Embryonic facial prominence (tissue), 1 donor: ENCODE measurements around the gene POTEH.
"Not testable (repeated sequence)": the region's sequence is repeated elsewhere in the genome, so short reads cannot be mapped to it uniquely, and the experiment has no call there.

Experiments
- DNase-seq: peaks from one replicate; pipeline ENCODE4 v3.0.0-alpha.2; 2016; ENCODE audit errors: extremely low spot score

POTEH gene

DNA sequence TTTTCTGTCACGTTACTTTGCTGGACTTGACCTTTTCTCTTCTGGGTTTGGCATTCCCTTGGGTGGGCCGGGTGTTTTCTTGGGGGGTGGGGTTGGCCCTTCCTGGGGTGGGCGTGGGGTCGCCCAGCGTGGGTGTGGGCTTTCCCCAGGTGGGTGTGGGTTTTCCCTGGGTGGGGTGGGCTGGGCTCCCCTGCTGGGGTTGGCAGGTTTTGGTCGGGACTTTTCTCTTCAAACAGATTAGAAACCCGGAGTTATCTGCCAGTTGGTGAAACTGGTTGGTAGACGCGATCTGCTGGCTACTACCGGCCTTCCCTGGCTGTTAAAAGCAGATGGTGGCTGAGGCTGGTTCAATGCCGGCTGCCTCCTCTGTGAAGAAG, at the start of gene POTEH:
Gene POTEH, plus strand, starts transcription at position 278 of the 377 bp plus-strand sequence. Its CDS starts 52 bp downstream, at position 330.
- DNase-seq = not testable (repeated sequence)

DNA sequence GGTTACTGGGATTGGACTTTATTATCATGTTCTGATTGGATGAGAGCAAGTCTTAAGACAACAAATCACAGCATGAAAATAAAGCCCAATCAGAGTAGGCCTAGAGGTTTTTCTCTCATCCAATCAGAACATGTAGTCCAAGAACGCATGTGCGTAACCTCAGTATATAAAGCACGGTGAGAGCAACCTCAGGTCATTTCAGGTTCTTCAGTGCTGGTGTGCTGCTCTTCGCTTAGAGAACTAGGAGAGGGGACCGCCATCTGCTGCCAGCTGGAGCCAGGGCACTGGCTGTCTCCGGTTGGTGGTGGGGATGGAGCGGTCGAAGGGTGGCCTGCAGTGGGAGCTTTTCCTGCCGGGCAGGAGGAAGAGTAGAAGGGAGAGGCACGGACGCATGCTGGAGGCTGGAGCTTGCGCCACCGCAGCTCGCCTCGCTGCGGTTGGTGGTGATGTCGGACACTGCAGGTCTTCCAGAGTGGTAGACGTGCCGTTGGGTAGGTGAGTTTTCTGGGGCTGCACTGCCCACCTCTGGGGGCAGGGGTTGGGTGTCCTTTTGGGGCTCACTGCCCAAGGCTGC, 47.5 kb upstream of the POTEH start:
- not testable (repeated sequence) for DNase-seq

DNA sequence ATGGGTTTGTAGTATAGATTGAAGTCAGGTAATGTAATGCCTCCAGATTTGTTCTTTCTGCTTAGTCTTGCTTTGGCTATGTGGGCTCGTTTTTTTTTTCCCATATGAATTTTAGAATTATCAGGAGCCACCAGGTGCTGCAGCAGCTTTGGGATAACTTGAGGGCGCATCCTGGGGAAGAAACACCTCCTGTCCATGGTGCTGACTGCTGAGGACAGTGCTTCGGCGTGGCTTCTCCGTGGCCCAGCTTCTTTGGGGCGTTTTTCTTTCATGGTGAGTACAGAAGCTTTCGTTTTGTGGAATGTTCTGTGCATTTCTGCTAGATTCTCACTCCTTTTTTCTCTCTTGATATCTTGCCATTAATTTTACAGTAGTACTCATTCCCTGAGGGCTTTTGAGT, 37.9 kb upstream of the POTEH start:
- not testable (repeated sequence) for DNase-seq

DNA sequence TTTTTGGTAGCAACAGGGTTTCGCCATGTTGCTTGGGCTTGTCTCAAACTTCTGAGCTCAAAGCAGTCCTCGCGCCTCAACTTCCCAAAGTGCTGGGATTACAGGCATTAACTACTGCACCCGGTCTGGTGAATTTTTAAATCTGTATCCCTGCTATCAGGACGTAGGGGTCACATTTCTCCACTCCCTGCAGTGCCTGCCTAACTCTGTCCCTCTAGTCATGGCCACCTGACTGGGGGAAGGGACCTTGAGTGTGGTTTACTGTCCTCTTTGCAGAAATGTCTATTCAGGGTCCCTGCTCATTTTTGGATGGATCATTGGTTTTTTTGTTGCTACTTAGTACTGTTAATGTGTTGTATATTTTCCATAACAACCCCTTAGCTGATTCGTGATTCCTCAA, 37.1 kb upstream of the POTEH start:
- DNase-seq = not testable (repeated sequence)

DNA sequence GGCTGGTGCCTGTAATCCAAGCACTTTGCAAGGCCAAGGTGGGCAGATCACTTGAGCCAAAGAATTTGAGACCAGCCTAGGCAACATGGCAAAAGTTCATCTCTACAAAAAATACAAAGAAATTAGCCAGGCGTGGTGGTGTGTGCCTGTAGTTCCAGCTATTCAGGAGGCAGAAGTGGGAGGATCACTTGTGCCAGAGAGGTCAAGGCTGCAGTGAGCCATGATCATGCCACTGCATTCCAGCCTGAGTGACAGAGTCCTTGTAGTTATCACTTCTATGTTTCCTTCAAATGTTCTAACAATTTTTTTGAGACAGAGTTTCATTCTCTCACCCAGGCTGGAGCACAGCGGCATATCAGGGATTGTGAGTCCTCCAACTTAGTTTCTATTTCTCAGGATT, 36.6 kb upstream of the POTEH start:
- DNase-seq = not testable (repeated sequence)

DNA sequence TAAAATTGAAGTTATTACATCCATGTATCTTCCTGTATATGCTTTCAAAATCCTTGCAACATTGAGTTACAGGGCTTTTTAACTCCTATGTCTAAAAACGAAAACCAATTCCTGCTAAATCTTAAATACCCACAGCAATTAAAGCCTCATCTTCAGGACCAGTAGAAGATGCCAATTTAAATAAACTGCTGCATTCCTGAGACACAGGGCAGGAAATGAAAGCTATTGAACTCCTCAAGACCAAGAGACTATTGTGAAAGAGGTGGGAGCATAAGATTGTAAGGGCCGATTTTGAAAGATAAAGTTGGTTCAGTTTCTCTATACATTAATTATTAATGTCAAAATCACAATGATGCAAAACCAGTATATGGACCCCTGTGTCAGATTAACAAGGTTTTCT, 28.7 kb upstream of the POTEH start:
- DNase-seq = not testable (repeated sequence)

DNA sequence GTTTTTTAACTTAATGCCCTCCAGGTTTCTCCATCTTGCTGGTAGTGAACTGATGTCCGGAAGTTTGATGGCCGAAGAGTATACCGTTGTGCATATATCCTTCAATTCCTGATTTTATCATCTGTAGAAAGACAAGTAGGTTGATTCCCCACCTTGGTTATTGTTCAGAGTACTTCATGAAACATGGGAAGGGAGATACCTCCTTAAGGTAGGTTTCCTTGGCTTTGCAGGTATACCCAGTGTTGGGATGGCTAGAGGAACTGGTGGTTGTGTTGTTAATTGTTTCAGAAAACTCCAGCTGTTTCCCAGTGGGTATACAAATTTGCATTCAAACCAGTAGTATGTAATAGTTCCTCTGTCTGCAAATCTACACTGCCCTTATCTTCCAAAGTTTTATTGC, 25.1 kb upstream of the POTEH start:
- not testable (repeated sequence) for DNase-seq

DNA sequence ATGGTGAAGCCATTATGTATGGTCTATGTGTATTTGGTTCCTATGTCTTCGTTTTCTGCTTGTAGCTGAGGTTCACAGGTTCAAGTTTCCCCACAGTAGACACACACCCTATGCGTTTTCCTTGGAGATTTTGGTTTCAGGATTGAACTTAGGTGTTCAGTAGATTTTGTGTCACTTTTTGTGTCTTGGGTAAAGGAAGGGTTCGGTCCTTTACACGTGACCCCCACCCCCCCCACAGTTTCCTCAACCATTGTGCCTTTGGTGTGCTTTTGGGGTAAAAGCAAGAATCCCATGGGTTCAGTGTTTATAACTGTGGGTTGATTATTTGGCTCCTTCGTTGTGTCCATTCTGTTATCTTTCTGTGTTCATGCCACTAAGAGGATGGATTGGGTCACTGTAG, 24.3 kb upstream of the POTEH start:
- not testable (repeated sequence) for DNase-seq

DNA sequence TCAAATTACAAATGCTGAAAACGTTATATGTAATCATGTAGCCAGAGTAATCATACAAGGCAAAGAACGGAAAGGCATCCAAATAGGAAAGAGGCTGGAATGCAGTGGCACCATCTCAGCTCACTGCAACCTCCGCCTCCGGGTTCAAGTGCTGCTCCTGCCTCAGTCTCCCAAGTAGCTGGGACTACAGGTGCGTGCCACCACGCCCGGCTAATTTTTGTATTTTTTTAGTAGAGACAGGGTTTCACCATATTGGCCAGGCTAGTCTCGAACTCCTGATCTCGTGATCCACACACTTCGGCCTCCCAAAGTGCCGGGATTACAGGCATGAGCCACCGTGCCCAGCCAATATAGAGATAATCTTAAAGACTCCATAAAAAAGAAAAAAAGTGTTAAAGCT, 20.4 kb upstream of the POTEH start:
- not testable (repeated sequence) for DNase-seq

DNA sequence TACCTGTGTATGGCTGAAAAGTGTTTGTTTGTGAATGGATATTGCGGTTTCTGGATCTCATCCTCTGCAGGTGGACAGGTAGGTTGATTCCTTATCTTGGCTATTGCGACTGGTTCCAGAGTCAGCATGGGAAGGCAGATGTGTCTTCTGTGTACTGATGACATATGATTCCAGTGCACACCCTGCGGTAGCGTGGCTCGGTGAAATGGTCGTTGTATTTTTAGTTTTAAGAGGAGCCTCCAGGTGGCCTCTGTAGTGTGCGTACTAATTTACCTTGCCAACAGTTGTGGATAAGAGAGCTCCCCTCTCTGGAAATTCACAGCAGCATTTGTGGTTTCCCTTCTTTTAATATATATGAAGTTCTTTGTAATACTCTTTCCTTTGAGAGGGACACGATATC, 10.1 kb upstream of the POTEH start:
- DNase-seq = not testable (repeated sequence)

DNA sequence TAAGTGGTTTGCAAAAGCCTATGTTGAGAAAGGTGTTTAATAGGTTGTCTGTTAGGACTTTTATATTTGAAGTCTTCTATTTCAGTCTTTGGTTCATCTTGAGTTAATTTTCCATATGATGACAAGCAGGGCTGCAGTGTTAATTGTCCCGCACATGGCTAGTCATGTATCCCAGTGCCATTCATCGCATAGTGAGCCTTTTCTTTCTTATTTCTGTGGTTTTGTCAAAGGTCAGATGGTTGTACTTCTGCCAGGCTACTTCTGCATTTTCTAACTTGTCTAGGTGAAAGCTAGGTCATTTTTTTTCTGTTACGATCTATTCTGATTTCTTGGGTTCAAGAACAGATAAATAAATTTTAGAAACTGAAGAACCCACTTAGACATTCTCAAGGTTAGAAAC, 5.7 kb upstream of the POTEH start:
- DNase-seq = not testable (repeated sequence)

DNA sequence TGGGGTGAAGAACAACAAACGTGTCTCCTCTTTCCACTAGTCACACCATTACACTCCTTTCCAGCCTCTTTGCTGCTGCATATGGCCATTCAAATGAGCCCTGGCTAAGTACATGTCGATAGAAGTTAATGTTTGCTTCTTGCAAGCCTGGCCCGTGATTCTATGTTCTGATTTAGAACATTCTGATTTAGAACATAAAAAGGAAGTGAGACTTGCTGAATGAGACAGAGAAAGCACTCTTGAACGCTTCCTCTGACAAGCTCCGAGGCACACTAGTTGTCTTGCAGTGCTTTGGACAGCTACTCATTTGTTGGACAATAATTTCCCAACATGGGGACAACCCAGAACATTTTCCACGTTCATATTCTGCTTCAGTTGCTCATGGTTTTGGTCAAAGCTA, 5.1 kb upstream of the POTEH start:
- DNase-seq = not testable (repeated sequence)

DNA sequence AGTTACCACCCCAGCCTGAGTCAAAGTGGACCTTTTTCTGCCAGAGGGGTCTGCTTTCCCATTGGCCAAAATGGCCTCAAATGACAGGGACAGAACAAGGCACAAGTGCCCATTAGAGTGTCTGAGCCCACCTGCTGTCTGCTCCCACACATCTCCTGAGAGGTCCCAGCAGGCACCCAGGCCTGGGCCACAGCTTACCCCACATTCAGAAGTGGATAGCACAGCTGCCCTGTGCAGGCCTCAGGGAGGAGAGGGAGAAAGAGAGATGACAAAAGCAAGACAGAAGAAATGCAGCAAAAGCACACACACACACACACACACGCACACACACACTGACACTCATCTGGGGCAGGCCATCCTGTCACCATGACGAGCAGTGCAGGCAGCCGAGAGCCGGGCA, 4.2 kb upstream of the POTEH start:
- not testable (repeated sequence) for DNase-seq

DNA sequence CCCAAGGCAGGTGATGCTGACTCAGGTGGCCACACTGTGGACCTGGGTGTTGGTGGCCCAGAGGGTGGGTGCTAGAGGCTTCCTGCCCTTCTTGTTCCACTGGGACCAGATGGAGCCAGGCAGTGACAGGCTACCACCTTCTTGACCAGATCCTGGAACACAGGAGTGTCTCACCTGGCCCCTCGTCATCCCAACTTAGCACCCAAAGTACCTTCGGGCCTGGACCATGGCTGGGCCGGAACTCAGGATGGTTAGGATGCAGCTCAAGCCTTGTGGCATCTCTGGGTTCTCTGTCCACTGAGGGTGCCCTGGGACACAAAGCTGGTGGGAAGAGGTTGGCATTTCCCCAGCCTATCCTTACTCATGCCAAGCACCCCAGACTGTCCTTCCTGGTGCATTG, 2.7 kb upstream of the POTEH start:
- not testable (repeated sequence) for DNase-seq

DNA sequence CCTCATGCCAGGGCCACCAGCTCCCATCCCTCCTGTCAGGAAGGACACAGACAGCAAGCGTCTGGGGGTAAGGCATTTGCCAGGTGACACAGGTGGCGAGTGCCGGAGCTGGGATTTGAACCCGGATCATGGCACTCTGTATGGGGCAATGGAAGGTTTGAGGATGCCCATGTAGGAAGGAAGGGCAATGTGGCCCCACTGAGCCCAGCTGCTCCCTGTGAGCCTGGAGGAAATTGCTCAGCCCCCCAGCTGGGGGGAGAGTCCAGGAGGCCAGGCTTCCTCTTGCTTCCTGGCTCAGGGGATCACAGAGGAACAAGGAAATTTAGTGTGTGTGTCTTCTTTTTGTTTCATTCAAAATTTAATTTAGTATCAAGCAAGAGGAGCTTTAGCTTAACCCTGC, 2.1 kb upstream of the POTEH start:
- not testable (repeated sequence) for DNase-seq

DNA sequence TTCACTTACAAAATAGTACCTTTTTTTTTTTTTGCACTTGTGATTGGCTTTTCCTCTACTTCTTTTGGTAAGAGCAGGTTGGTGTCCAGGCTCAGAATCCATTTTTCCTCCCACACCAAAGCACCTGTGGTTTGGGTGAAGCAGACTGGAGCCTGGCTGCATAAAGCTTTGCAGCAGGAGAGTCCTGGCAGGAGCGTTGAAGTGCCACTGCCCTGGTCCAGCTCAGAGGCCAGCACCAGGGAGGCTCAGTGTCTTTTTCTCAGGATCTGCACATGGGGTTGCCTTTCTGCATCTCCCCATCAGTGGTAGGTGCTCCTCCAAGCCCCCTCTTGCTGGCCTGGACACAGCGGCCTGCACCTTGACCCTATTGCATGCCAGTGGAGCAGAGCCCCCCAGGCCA, 1.7 kb upstream of the POTEH start:
- not testable (repeated sequence) for DNase-seq

DNA sequence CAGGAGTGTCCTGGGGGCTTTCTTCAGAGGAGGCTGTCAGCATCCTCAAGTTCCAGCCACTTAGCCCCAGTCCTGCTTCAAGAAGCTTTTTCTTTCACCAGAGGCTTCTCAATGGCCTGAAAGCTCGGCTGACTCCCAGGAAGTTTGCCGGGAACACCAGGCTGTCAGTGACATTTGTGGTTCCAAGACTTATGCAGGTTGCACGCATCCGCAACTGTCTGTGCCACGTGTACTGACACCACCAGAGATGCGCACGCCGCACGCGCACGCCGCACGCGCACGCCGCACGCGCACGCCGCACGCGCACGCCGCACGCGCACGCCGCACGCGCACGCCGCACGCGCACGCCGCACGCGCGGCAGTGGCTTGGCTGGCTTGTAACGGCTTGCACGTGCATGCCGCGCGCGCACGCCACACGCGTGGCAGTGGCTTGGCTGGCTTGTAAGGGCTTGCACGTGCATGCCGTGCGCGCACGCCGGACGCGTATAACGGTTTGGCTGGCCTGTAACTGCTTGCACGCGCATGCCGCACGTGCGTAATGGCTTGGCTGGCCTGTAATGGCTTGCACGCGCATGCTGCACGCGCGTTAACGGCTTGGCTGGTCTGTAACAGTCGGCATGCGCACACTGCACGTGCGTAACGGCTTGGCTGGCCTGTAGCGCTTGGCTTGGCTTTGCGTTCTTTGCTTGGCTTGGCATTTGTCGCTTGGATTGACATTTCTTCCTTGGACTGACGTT, 646 bp upstream of the POTEH start:
- DNase-seq = not testable (repeated sequence)

DNA sequence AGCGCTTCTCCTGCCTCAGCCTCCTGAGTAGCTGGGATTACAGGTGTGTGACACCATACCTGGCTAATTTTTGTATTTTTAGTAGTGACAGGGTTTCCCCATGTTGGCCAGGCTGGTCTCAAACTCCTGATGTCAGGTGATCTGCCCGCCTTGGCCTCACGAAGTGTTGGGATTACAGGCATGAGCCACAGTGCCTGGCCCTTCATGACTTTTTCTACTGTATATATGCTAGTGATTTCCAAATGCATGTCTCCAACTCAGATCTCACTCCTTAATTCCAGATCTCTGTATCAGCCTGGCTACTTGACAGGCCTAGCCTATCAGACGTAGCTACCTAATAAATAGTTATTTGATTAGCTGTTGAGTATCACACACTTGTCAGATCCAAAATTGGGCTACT, 23.8 kb downstream of the POTEH start:
- DNase-seq = not testable (repeated sequence)

DNA sequence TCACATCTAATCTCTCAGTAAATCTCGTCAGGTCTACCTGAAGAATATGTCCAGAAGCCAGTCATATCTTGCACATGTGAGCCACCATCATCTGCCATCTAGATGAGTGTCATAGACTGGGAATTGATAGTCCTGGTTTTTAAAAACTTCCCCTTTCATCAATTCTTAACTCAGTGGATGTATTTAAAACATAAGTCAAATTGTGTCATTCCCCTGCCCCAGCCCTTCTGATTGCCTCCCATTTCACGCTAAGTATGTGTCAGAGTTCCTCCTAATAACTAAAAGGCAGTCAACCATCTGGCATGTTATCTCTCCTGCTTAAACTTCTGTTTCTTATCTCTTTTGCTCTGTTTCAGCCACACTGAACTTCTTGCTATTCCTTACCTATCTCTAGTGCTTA, 24.3 kb downstream of the POTEH start:
- DNase-seq = not testable (repeated sequence)

DNA sequence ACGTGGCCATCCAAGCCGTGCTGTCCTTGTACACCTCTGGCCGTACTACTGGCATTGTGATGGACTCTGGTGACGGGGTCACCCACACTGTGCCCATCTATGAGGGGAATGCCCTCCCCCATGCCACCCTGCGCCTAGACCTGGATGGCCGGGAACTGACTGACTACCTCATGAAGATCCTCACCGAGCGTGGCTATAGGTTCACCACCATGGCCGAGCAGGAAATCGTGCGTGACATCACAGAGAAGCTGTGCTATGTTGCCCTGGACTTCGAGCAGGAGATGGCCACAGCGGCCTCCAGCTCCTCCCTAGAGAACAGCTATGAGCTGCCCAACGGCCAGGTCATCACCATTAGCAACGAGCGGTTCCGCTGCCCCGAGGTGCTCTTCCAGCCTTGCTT, 32.1 kb downstream of the POTEH start:
- DNase-seq = not testable (repeated sequence)

DNA sequence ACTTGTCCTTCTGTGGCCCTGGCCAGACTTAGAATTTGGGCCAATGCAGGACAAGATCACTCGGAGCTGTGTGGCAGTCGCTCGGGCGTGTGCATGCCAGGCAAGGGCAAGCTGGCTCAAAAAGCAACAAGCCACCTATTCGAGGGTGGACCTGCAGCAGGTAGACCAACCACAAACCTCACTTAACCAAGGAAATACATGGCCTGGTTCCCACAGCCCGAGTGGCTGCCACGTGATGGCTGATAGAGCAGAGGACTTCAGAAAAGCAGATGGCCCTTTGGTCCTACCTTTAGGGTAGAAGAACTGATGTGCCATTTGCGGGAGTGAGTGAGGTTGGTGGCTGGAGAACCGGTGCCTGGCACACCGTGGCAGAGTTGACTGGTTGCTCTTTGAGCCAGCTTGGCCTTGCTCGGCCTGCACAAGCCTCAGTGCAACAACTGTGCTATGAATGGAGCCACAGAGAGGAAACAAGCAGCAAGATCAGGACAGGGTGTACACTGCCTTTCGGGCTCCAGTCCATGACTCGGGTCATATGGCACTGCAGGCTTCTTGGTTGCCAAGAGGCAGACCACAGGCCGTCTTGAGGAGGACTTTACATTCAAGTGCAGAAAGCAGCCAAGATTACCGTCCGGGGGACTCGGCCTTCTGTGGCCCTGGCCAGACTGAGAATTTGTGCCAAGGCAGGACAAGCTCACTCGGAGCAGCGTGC, 39.5 kb downstream of the POTEH start:
- not testable (repeated sequence) for DNase-seq

DNA sequence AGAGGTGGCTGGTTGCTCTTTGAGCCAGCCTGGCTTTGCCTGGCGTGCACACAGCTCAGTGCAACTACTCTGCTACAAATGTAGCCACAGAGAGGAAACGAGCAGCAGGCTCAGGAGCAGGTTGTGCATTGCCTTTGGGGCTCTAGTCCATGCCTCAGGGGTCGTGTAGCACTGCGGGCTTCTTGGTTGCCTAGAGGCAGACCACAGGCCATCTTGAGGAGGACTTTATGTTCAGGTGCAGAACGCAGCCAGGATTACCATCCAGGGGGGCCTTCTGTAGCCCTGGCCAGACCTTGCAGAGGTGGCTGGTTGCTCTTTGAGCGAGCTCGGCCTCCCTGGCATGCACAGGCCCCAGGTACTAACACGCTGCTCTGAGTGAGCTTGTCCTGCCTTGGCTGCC, 41.2 kb downstream of the POTEH start:
- DNase-seq = not testable (repeated sequence)

DNA sequence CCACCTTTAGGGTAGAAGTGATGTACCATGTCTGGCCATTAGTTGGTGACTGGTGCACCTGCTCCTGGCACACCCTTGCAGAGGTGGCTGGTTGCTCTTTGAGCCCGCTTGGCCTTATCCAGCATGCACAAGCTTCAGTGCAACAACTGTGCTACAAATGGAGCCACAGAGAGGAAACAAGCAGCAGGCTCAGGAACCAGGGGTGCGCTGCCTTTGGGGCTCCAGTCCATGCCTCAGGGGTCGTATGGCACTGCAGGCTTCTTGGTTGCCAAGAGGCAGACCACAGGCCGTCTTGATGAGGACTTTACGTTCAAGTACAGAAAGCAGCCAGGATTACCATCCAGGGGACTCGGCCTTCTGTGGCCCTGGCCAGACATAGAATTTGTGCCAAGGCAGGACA, 44.6 kb downstream of the POTEH start:
- not testable (repeated sequence) for DNase-seq
